NCI-H1417 (cell line): ENCODE measurements around the gene WFS1.

ENCODE experiments used
- DNase-seq, 3 experiments: peaks; one replicate each; lab custom pipeline; 2025; lab: John Stamatoyannopoulos, UW

The WFS1 gene

DNA sequence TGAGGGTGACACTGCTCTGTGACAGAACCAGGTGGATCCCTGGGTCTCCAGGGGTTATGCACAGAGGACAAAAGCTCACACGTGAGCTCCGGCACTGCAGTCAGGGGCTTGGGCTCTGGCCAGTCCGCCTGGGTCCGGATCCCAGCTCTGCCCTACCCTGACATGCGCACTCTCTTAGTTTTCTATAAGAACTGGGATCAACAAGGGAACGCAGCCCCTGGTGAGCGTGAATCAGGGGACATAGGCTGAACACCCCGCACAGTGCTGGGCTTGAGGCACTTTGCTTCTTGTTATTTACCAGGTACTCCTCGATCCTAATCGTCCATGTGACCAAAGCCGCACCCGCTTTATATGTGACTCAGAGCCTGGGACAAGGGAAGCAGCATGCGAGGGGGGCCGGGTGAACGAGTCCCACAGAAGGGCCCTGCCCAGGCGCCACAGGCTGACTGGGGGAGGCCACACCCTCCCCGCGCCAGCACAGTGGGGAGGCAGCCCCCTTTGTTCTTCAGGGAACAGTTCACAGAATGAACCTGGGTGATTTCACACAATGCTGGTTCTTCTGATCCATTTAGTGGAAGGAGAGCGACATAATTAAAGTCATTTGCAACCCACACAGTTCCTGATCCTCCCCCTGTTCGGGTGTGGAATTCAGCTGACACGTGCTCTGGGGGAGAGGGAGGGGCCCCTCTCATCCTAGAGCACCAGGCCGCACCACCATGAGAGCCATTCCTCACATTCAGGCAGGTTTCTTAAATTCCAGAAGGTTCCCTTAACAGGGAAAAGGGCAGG, 55.5 kb downstream of the WFS1 start:
- peak in 2 of 3 experiments; percentile 13 to 27 for DNase-seq

DNA sequence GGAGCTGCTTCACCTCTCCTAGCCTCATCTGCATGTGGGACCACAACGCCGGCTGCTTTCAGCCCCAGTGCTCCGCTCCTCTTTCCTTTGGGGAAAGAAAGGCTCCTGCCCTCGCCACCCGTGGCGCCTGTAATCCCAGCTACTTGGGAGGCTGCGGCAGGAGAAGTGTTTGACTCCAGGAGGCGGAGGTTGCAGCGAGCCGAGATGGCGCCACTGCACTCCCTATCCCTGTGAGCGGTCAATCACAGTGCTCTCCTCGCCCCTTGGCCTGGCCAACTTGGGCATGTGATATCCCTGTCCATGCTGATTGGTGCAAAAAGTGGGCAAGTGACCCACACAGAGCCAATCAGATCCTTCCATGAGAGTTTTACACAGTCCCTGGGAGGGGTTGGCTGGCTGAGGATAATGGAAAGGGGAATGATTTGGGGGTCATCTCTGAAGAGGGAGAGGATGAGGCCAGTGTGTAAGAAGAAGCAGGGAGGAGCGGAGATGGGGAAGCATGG, 56.2 kb downstream of the WFS1 start:
- DNase-seq = no peak

DNA sequence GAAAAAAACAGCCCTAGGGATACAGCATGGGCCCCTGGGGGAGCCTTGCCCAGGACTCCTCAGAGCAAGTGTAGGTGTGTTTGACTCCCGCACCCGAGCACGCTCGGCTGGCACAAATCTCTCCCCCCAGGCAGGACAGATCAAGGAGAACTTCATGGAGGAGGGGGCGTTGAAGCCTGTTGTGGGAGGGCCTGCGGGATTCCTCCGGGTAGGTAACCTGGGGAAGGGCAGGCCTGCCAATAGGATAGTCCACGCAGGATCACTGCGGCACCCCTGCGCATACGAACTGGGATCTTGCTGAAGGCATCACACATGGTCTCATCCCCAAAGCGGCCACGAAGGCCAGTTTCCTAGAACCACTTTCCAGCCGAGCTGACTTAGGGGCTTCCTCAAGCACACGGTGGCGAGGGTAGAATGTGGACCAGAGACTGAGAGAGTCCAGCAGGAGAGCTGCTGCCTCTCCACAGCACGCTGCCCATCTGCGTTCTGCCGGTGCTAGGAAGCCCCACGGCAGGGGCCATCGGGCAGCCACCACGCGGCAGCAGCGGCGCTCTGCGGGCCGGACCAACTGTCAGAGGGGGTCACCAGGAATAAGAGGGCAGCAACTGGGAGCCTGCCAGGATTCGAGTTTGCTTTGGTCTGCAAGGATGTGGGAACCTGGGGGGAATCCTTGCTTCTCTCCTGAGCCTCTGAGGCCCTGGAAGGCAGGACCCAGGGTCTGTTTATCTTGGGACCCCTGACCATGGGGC, 56.8 kb downstream of the WFS1 start:
- DNase-seq = no peak

DNA sequence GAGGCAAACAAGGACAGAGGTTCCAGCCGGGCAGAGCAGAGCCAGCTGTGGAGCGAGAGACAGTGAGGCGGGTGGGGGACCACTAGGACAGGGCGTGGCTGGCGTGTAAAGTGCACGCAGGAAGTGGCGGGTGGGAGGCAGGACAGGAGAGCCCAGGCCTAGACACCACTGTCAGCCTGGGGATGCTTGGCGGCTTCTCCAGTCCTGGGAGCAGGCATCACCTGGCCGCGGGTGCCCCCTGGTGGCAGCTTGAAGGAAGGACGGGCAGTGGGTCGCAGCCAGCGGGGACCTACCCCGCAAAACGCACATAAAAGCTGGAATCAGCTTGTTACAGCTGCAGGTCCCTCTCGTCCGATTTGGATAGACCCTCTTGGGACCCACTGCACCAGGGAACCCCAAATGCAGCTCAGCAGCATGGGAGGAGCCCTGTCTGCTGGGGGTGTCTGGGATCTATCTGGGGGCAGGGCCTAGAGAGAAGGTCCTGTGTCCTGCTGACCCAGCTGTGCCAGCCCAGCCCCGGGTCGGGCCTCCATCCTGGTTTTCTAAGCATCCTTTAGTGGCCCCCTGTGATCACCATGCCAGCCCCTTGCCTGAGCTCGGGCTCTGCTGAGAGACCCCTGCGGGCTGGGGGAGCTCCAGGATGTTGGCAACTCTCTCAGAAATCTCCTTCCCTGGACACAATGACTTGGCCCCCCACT, 57.7 kb downstream of the WFS1 start:
- peak; percentile 53 to 81 (median 72) for DNase-seq

DNA sequence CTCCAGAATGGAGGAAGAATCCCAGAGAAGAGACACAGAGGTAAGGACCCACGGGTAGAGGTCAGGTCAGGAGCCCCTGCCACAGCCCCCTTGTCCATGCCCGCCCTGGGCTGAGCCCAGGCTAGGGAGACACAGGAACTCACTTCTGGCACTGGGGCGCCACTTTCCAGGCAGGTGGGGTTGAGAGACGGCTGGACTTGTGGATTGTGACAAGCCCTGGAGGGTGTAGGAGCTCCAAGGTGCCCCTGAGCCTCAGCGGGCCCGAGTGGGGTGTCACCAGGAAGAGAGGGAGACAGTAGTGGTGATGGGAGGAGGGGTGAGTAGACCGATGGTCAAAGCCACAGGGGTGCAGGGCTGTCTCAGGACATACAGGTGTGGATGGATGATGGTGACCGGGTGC, 58.9 kb downstream of the WFS1 start:
- DNase-seq = no peak

DNA sequence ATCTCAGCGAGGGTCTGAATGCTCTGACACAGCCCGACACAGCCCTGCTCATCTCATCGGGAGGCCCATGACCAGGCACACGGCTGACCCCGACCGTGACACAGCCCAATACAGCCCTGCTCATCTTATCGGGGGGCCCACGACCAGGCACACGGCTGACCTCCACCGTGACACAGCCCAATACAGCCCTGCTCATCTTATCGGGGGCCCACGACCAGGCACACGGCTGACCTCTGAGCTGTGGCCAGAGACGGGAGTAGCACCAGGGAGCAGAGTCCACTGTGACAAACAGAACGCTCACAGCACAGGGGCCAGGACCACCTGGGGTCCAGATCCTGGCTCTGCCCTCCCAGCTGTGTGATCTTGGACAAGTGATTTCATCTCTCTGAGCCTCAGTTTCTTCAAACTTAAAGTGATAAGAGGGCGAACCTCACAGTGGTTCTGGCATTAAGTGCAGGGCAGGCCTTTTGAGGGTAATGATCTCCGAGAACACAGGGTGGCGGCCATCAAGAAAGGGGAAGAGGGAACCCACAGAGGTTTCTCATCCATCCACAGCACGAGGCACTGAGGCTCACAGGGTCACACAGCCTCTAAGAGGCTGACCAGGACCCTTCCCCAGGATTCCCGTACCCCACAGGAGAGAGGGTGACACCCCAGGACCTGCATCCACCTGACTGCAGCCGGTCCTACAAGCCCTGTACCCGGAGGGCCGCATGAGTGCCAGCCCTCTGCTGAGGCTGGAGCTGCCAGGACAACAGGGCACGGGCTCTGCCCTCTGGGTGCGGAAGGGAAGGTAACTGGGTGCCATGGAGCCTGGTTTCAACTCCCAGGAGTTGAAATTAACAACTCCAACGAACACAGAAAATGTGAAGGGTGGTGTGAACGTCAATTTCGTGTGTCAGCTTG, 60.1 kb downstream of the WFS1 start:
- DNase-seq = no peak

DNA sequence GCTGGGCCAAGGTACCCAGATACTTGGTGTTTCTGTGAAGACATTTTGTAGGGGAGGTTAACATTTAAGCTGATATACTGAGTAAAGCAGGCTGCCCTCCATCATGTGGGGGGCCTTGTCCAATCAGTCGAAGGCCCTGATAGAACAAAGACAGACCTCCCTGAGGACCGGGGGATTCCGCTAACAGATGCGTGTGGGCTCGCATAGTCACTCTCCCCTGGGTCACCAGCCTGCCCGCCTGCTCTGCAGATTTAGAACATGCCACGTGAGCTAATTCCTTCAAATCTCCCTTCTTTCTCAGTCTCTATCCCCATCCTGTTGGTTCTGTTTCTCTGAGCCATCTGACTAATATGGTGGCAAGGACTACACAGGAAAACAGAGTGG, 60.7 kb downstream of the WFS1 start:
- no peak for DNase-seq

DNA sequence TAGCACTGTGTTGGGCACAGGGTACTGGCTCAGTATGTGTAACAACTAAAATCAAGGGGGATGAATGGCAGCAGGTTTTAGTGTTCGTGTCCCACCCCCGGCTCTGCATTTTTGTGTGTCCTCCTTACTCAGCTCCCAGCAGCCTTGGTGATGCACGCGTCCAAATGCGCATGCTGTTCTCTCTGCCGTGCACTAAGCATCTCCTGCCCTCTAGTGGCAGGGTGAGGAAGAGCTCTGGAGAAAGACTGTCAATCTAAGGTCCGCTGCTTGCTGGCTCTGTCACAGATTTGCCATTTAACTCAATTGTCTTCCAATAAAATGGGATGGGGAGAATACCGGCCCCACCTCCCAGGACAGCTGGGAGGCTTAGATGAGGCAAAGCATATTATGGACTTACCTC, 61.4 kb downstream of the WFS1 start:
- DNase-seq = no peak

DNA sequence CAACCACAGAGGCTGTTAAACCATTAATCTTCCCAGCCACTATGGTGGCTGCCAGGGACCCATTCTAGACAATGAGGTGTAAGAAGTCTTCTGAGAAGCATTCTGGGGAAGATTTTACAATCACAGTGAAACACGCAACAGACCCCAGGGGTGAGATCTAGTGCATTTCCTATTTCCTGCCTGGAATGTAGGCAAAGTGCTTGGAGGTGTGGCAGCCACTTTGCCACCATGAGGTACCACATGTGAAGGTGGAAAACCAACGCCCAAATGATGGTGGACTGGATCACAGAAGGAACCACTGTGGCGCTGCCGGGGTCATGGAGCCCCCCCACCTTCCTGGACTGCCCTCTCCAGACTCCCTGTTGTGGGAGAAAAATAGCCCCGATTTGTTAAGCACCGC, 61.8 kb downstream of the WFS1 start:
- no peak for DNase-seq

DNA sequence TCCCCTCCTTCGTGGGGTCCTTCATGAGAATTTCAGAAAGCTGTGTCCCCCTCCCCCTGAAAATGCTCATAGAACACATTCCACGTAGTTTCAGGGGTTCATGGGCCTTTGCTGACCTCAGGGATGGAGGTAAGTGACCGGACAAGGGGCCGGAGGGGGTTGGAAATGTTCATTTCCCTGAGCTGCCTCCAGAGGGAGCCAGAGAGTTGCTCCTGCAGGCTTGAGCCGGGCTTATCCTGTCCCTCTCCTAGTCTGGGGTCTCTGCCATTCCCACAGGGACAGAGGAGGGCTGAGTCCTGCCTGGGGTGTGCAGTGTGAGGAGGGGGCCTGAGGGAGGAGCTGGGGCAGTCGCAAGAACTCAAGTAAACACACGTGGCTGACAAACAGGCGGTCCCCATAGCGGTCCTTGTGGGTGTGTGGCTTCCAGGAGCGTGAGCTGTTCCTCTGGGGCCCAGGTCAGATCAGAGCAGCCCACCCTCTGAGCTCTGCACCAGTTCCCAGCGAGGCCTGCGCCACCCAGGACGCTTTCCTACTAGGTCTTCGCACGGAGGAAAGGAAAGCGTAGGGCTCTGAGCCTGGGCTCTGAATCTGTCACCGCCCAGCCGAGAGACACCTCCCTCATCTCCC, 62.5 kb downstream of the WFS1 start:
- DNase-seq = peak; percentile 19 to 53 (median 25)

DNA sequence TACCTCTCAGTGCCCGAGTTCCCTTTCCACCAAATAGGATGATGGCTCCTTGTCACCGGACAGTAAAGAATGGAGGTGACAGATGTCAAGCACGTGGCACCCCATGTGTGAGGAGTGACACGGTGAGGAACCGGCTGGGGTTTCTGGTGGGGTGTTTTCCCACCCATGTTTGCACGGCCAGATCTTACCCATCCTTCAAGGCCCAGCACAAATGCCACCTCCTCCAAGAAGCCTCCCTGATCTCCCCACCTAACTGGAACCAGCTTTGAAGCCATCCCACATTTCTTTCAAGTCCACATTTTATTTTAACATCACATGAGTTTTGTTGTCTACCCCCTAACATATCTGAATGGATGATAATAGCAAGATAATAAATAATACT, 63.0 kb downstream of the WFS1 start:
- no peak for DNase-seq

DNA sequence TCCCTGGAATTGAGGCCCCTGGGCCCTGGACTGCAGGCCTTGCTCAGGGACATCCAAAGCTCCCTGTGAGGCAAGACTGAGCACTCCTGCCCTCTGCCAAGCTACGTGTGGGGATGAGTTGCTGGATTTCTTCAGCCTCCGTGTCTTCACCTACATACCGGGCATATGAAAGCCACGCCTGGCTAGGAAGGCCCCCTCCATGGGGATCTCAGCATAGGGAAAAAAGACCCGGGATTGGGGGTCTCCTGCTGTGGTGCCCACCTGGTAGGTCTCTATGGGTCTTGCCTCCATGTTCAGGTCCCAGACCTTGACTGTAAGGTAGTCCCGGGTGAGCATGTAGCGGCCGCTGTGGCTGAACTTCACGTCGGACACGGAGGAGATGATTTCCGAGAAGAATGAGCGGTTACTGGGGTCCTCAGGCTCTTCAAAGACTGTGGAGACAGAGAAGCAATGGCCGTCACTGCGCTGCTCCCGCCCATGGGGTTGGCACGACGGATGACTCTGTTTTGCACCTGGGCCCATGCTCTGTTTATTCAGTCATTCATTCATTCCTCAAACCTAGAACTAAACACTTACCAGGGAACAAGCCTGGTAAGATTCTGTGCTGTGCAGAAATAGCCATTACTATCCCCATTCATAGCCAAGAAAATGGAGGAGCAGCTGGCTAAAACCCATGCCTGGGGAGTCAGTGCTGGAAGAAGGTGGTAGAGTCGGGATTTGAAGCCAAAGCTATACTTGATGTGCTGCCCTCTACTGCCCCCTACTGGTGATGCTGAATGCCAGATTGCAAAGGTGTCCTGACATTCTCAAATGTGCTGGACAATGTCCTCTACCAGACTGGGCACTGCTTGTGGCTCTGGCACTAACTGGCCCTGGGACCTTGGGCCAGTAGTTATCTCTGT, 63.9 kb downstream of the WFS1 start:
- DNase-seq = peak in 1 of 3 experiments; percentile 14

DNA sequence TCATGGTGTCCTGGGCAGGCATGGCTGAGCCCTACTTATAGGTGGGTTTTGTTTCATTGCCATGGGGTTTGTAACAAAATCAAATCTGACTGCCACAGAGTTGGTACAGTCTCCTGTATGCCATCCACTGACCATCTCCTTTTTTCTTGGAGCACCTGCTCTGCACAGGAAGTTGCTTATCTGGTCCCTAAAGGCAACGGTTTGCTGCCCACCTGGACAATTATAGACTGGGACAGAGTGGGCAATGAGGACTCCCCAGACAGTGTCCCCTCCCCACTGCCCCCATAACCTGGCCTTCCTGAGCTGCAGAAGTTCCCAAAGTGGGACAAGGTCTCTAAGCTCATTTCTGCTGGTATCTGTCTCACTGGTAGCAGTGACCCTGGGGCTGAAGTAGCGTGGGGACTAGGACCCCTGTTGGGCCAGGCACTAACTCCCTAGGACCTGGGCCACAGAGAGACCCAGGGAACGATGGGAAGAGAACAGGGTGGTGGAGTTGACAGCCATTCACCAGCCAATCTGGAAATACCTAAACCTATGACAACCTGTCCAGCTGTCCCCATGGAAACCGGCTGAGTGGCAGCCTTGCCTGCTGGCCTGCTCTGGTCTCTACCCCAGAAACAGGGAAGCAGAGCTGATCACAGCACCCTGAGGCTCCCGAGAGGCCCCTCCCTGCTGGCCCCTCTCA, 64.7 kb downstream of the WFS1 start:
- no peak for DNase-seq

DNA sequence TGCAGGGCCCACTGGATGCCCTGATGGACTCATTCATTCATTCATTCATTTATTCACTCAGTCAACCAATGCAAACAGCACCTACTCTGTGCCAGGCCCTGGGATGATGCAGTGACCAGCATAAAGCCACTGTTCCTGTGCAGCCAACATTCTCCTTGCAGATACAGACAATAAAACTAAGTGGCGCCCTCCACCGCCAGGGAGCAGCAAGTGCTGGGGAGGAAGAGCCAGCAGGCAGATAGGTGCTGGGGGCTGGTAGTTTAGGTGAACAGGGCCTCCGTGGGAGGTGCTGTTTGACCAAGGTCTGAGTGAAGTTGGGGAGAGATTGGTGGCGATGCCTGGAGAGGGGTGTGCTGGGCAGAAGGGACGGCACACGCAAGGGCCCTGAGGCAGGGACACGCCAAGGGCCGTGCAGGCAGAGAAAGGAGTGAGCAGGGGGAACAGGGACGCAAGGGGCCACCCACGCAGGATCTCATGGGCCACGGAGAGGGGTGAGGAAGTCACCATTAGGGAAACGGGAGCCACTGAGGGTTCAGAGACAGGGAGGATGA, 65.5 kb downstream of the WFS1 start:
- DNase-seq = no peak

DNA sequence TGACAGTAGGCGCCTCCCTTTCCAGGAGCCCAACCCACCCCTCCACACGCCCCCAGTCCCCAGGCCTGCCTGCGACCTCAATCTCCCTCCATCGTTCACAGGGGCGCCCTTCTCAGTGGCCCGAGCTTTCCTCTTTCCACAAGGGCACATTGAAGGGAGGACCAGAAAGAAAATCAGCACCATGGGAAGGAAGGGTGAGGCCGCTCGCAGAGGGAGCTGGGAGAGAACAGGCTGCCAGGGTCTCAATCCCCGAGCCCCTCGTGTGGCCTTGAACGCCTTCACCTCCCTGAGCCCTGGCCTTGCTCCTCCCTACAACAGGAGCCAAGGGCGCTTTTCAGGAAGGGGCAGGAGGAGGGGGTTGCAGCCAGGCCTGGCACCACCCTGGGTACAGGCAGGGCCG, 66.5 kb downstream of the WFS1 start:
- DNase-seq = no peak

DNA sequence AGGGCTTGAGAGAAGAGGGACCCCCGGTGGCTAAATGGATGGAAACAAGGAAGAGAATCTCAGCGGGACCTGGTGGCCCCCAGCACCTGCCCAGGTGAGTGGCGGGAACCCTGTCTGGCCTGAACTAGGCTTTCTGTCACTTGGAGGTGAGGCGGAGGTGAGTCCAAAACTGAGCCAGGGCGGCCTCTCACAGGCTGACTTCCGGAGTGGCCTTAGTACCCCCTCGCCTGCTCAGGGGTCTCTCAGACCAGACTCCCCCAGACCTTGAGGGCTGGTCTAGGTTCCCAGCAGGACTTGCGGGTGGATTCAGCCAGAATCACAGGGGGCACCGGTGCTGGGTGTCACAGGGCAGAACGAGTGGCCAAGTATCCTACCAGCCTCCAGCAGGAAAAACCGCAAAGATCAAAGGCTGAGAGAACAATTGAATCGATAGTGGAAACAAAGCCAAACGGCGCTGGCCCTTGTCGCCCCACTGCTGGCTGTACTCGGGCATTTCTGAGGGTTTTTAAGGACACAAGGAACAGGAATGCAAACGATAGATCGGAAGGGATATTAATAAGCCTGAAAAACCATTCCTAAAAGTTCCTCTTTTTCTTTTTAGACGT, 67.8 kb downstream of the WFS1 start:
- DNase-seq = no peak

DNA sequence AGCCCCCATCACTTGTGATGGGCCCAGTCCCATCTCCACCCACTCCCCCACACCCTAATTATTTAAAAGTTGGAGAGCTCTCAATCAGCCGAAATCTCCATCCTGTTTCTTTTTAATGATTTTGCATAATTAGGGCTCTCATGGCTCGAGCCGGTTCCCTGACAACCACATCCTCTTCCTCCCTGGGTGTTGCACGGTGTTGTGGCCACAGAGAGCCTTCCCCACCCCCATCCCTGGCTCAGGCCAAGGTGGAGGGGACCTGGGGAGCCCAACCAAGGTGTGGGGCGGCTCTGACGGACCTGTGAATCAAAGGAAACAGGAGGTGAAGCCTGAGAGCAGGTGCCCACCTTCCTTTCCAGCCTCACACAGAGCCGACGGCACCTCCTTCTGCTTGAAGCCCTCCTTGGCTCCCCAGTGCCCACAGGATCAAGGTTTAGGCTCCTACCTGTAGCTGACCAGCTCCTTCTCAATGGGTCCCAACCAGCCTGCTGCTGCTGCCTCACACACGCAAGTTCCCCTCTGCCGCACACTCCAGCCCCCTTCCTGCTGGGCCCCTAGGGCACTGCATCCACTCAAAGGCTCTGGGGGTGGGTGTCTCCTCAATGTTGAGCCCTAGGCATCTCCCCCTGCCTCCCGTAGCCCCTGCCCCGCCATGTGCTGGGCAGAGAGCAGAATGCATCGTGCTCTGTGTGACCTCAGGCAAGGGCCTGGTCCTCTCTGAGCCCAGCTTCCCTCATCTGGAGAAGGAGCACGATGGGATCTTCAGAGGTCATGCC, 68.7 kb downstream of the WFS1 start:
- DNase-seq = no peak
